ENCODE measurements around the gene MRPL9.

Gene MRPL9

GRCh38 chr1:151713044-151713443, 50.3 kb downstream of the MRPL9 start:
- peaks cover 0 to 12% (median 0%) of the 10 kb centered on the region in 11 experiments; a peak in 3 of 22 replicates for H4K20me1 ChIP-seq
- peak overlapping the region in 6 of 11 experiments; percentile 9 to 45 (median 24); a peak in 9 of 22 replicates for H3K4me2 ChIP-seq
- H3K4me3 ChIP-seq: no peak overlapping the region
- no peak overlapping the region for H3K9ac ChIP-seq
- peaks cover 23 to 41% (median 34%) of the 10 kb centered on the region in 11 experiments for H3K27me3 ChIP-seq
- H3K27ac ChIP-seq: no peak overlapping the region
- H3K36me3 ChIP-seq: no peaks in the 10 kb centered on the region
- TF ChIP-seq Cebpa-rat (IDR thresholded peaks at IDR 0.05): no peak
- H3K9me3 ChIP-seq (replicated peaks in 1 of 11): no peaks in the 10 kb centered on the region
- H3K4me1 ChIP-seq: peaks cover 10 to 65% (median 60%) of the 10 kb centered on the region in 10 experiments; a peak in 19 of 20 replicates

GRCh38 chr1:151711951-151712350, 51.3 kb downstream of the MRPL9 start:
- peaks cover 12 to 30% (median 23%) of the 10 kb centered on the region in 11 experiments for H3K27me3 ChIP-seq
- H4K20me1 ChIP-seq: peaks cover 0 to 7% (median 0%) of the 10 kb centered on the region in 11 experiments; a peak in 2 of 22 replicates
- no peak for TF ChIP-seq Cebpa-rat (IDR thresholded peaks at IDR 0.05)
- H3K9me3 ChIP-seq (replicated peaks in 1 of 11): no peaks in the 10 kb centered on the region
- no peak overlapping the region for H3K4me3 ChIP-seq
- no peak overlapping the region for H3K27ac ChIP-seq
- peaks cover 10 to 65% (median 60%) of the 10 kb centered on the region in 10 experiments for H3K4me1 ChIP-seq
- no peak overlapping the region for H3K9ac ChIP-seq
- H3K4me2 ChIP-seq: peak overlapping the region in 8 of 11 experiments; percentile 9 to 45 (median 20); a peak in 11 of 22 replicates
- H3K36me3 ChIP-seq: no peaks in the 10 kb centered on the region

- peak overlapping the region in 4 of 11 experiments; percentile 21 to 38 (median 30); a peak in 3 of 22 replicates for H3K4me2 ChIP-seq
- no peaks in the 10 kb centered on the region for H3K36me3 ChIP-seq
- H3K4me1 ChIP-seq: peaks cover 17 to 70% (median 65%) of the 10 kb centered on the region in 10 experiments
- H4K20me1 ChIP-seq: peaks cover 0 to 7% (median 0%) of the 10 kb centered on the region in 11 experiments; a peak in 1 of 22 replicates
- peaks cover 6 to 23% (median 16%) of the 10 kb centered on the region in 11 experiments for H3K27me3 ChIP-seq
- H3K9ac ChIP-seq: no peak overlapping the region
- no peak overlapping the region for H3K4me3 ChIP-seq
- H3K27ac ChIP-seq: no peak overlapping the region
- TF ChIP-seq Cebpa-rat (IDR thresholded peaks at IDR 0.05): no peak
- no peaks in the 10 kb centered on the region for H3K9me3 ChIP-seq (replicated peaks in 1 of 11)
Measured at GRCh38 chr1:151711044-151711800, 52.1 kb downstream of the MRPL9 start.

- Histone ChIP-seq H3K27ac (peak overlapping the region in 3 of 11 experiments; percentile 34 to 62 (median 60); a peak in 4 of 22 replicates), H3K27me3 (peaks cover 0 to 14% (median 7%) of the 10 kb centered on the region in 11 experiments; a peak in 15 of 22 replicates), H4K20me1 (0 out of 22 replicates have a peak, but pooled peaks cover 0 to 7% (median 0%) of the 10 kb centered on the region in 11 experiments), H3K9ac (no peak overlapping the region), H3K36me3 (no peaks in the 10 kb centered on the region), H3K4me1 (peaks cover 19 to 79% (median 74%) of the 10 kb centered on the region in 10 experiments), H3K9me3 (replicated peaks in 1 of 11) (no peaks in the 10 kb centered on the region), H3K4me3 (no peak overlapping the region), H3K4me2 (peak overlapping the region in 7 of 11 experiments; percentile 60 to 98 (median 89); a peak in 11 of 22 replicates)
- TF ChIP-seq Cebpa-rat (IDR thresholded peaks at IDR 0.05): no peak
Measured at GRCh38 chr1:151710187-151710840, 53.0 kb downstream of the MRPL9 start.
